ENCODE results near the gene KRTAP10-1.

The KRTAP10-1 gene

DNA sequence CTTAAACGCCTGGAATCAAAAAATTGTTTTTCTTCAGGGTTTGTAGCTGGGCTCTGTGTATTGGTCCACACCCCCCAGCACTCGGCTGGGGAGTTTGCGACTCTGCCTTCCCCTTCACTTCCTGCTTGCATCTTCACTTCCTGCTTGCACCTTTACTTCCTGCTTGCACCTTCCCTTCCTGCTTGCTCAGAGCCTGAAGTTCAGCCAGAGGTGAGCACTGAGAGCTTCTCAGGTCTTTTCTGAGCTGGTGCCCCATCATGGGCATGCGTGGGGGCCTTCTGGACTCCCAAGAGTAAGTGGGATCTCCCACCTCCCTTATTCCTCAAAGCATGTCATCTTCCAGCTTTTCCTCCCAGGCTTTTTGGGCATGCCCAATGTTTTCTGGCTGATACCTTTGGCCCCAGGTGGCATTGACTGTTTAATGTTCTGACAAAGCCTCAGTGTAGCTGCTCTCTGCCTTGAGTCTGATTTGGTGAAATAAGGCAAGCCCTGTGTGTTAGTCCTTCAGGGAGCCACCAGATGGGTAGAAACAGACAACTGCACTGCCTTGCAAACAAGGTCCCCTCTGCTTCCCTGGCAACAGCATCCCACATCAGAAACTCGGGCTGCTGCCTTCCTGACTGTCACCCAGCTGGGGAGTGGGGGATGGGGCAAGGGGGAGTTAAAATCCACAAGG, 7.8 kb upstream of the KRTAP10-1 start:
- TF ChIP-seq GATA2 (IDR thresholded peaks at IDR 0.05; ENCODE audit: low read depth, low read length) (no peak), GATA3 (IDR thresholded peaks at IDR 0.05; ENCODE audit: low read depth, low read length) (no peak)

DNA sequence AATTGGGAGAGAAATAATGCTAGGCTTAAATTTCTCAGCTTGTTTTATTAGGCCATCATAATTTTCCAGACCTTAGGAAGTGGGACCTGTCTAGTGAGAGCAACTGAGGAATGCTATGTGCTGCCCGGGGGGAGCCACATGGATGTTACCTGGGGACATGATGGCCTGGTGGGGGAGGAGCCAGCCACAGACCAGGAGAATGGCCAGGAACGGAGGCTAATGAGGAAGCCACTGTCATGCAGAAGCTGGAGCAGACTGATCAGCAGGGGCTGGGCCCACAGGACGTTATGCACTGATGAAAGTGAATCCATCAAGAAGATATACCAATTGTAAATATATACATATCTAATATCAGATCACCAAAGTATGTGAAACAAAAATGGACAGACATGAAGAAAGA, 4.6 kb upstream of the KRTAP10-1 start:
- no peak for TF ChIP-seq GATA3 (IDR thresholded peaks at IDR 0.05; ENCODE audit: low read depth, low read length)

DNA sequence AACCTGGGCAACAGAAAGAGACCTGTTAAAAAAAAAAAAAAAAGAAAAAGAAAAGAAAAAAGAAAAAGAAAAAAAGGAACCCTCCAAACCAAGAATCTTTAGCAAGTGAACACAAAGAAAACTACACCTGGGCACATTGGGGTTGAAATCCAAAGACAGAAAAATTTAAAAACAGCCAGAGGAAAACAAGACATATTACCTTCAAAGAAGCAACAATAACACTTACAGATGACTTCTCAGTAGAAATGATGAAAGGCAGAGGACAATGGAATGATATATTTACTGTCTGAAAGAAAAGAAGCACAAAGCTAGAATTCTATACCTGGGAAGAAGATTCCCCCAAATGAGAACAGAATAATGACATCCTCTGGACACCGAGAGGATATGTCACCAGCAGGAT, 2.7 kb upstream of the KRTAP10-1 start:
- no peak for TF ChIP-seq GATA2 (IDR thresholded peaks at IDR 0.05; ENCODE audit: low read depth, low read length)
- no peak for TF ChIP-seq GATA3 (IDR thresholded peaks at IDR 0.05; ENCODE audit: low read depth, low read length)

DNA sequence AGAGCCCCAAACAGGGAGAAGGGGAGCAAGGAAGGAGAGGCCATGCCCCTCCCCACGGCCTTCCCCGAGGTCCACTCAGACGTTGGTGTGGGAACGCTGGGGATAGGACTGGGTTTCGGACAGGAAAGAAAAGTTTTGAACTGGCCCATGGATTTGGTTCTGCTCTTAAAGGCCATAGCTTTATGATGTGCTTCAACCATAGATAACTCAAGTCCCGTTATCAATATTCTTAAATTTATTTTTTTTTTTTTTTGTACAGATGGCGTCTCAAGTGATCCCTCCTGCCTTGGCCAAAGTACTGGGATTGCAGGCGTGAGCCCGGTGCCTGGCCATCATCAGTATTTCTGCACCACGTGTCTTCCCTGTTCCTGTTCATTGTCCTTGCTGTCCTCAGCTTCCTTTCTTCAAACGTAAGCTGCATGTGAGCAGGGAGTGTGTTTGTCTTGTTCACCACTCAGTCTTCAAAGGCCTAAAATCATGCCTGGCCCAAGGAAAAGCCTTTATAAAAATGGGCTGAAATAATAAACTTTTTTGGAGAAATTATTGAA, 820 bp upstream of the KRTAP10-1 start:
- TF ChIP-seq GATA2 (IDR thresholded peaks at IDR 0.05; ENCODE audit: low read depth, low read length) (no peak), GATA3 (IDR thresholded peaks at IDR 0.05; ENCODE audit: low read depth, low read length) (no peak)

DNA sequence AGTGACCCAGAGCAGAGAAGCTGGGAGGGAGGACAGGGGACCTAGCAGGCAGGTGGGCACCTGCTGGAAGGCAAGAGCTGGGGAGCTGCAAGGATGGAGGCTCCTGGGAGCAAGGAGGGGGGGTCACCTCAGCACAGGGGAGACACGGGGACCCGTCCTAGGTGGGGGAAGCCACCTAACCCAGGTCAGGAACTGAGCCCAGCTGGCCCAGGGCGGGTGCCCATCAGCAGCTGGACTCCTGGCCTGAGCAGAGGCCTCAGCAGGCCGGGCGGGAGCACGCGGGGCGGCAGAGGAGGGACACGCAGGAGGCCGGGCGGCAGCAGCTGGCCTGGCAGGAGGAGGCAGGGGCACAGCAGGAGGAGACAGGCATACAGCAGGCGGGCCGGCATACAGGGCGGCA, 949 bp downstream of the KRTAP10-1 start:
- TF ChIP-seq GATA2 (IDR thresholded peaks at IDR 0.05; ENCODE audit: low read depth, low read length) (no peak), GATA3 (IDR thresholded peaks at IDR 0.05; ENCODE audit: low read depth, low read length) (no peak)

DNA sequence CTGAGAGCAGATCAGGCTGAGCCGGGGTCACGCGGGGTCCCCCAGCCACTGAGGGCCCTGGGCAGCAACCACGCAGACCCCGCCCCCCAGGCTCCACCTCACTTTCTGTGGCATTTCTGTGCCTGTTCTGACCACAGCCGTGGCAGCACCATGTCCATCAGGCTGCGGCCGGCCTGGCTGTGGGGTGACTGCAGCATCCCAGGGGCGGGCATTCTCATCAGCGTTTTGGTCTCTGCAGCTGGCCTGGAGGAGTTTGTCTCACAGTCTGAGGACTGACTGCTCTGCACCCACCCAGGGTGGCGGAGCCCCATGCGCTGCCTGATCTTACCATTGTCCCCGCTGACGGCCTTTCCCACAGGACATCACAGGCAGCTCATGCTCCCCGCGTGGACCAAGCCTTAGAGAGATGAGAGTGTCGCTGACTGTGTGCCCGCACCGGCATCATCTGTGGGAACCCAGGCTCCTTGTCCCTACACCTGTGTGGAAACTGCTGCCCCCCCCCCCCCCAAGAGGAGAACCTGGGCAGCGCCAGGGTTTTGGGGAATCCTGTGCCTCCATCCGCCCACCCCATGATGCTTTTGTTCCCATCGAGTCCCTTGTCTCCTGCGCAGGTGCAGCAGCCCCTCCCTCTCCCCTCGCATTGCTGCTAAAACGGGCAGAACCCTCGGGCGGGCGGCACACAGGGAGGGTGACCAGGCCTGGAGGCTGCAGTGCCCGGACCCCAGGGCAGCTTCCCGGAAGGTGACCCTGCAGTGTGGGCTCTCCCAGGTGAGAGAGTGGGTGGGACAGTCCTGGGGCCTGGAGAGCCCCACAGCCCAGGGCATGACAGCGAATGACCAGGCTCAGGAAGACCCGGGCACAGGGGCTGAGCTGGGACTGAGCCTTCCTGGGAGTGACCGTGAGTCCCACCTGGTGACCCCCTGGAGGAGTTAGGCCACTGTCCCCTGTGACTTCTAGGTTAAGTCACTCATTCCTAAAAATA, 1.8 kb downstream of the KRTAP10-1 start:
- no peak for TF ChIP-seq GATA2 (IDR thresholded peaks at IDR 0.05; ENCODE audit: low read depth, low read length)

DNA sequence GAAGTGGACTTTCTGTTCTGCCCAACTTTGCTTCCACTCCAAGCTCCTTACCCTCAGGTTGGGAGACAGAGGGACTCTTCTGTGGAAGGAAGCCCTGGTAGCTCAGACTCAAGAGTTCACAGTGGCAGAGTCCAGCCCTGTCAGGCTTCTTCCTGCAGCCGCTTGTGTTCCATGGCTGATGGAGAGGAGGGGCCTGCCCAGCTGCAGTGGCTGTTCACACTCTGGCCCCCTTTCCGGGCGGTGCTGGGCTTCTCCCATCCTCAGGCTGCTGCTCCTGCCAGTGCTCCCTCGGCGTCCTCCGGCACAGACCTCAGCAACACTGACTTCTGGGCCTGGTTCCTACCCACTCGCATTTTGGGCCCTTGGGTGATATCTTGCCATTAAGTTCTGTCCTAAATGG, 4.0 kb downstream of the KRTAP10-1 start:
- TF ChIP-seq GATA2 (IDR thresholded peaks at IDR 0.05; ENCODE audit: low read depth, low read length): no peak
- TF ChIP-seq GATA3 (IDR thresholded peaks at IDR 0.05; ENCODE audit: low read depth, low read length): no peak

DNA sequence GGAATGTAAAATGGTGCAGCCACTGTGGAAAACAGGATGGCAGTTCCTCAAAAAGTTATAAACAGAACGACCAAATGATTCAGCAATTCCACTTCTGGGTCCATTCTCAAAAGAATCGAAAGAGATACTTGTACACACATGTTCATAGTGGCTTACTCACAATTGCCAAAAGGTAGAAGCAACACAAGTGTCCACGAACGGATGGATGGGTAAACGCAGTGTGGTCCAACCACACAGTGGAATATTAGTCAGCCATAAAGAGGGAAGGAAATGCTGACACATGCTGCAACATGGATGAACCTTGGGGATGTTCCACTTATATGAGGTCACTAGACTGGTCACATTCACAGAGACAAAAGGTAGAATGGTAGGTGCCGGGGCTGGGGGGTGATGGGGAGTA, 5.3 kb downstream of the KRTAP10-1 start:
- TF ChIP-seq GATA2 (IDR thresholded peaks at IDR 0.05; ENCODE audit: low read depth, low read length): no peak
- TF ChIP-seq GATA3 (IDR thresholded peaks at IDR 0.05; ENCODE audit: low read depth, low read length): no peak

DNA sequence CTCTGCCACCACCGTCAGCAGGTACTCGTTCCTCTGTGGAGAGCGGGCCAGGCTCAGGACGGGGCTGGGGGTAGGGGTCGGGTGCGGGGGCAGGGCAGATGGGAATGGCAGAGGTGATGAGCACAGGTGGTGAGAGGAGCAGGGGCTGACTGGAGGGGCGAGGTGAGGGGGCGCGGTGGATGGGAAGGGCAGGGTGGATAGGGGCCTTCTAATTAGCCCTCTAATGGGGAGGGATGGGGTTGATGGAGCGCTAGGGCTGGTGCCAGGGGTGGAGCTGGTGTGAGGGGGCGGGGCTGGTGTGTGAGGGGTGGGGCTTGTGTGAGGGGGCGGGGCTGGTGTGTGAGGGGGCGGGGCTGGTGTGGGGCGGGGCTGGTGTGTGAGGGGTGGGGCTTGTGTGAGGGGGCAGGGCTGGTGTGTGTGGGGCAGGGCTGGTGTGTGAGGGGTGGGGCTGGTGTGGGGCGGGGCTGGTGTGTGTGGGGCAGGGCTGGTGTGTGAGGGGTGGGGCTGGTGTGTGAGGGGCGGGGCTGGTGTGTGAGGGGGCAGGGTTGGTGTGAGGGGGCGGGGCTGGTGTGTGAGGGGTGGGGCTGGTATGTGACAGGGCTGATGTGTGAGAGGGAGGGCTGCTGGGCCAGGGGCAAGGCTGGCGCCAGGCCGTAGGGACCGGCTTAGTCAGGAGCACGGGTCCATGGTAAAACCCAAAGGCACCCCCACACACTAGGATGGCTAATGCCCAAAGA, 5.9 kb downstream of the KRTAP10-1 start:
- TF ChIP-seq GATA3 (IDR thresholded peaks at IDR 0.05; ENCODE audit: low read depth, low read length) (no peak), GATA2 (IDR thresholded peaks at IDR 0.05; ENCODE audit: low read depth, low read length) (no peak)

DNA sequence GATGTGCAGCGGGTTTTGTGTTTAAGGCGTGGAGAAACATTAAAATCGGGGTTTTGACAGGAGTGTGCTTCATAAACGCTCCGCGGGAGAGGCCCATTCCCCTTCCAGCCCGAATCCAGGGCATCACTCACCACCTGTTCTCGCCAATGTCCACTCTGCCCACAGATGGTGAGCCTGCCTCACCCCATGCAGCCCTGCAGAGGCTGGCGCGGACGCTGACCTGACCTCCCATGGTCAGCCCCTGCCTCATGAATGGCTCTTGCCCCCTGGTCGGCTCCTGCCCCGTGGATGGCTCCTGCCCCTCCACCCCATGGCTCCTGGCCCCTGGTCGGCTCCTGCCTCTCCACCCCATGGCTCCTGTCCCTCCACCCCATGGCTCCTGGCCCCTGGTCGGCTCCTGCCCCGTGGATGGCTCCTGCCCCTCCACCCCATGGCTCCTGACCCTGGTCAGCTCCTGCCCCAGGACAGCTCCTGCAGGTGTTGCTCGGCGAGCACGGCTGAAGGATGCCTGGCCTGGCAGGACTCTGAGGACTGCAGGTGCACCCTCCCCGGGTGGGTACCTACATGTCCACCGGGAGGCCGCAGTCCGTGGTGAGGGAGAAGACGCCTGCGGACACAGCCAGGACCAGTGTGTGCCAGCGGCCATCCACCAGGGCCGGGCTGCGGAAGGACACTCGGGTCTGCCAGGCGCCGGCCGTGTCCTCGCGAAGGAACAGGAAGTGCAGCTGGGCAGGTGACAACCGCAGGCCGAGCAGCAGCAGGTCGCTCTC, 6.7 kb downstream of the KRTAP10-1 start:
- no peak for TF ChIP-seq GATA3 (IDR thresholded peaks at IDR 0.05; ENCODE audit: low read depth, low read length)
- no peak for TF ChIP-seq GATA2 (IDR thresholded peaks at IDR 0.05; ENCODE audit: low read depth, low read length)

DNA sequence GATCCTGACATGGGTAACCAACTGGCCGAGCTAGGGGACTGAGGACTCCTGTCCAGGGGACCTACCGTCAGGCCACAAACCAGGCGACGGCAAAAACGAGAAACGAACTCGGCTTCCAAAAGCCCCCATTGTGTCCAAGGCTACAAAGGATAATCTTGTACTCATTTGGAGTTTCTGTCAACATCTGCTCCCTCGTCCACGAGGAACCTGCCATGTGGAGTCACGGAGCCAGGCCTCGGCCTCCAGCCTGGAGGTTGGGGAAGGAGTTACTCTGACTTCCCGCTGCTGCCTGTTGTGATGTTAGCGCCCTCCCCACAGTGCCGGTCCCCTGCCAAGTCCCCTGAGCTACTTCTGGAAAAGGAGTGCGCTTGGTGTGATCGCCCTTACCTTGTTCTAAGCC, 7.3 kb downstream of the KRTAP10-1 start:
- TF ChIP-seq GATA2 (IDR thresholded peaks at IDR 0.05; ENCODE audit: low read depth, low read length): no peak
- TF ChIP-seq GATA3 (IDR thresholded peaks at IDR 0.05; ENCODE audit: low read depth, low read length): no peak

DNA sequence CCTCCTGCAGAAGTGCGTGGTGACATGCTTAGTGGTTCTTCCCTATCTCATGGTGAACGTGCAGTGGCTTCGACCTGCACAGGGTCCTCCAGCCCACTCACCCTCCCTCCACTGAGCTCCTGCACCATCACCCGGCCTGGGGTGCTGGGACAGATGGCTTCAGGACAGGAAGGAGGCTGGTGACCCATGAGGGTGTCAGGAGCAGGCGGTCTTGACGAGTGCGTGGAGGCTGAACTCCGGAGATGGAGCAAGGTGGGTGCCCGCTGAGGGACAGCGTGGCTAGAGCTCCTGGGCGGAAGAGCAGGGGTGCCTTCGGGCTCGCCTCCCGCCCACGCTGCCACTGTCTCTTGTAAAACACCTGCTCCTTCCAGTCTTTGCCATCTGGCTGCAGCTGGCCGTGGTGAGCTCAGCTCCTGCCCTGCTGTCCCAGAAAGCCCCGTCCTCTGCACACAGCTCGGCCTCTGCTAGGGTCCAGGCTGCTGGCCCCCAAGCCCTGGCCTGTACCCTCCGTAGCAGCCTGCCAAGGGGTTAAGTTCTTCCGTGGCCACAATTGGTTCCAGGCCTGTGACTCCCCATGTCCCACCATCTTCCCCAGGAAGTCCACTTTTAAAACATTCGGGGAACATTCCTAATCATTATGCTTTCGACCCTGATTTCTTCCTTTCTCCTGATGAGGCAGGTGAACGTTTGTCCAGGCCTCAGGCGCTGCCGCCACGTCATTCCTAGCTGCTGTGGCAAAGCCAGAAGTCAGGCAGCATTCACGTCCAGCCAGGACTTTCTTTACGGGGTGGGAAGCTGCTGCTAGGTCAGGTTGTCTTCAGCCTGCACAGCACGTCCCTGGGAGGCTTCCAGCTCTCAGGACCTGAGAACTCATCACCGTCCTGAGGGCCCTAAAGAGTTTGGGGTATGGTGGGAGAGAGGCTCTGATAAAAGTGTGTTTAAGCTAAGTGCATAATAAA, 8.1 kb downstream of the KRTAP10-1 start:
- TF ChIP-seq GATA3 (IDR thresholded peaks at IDR 0.05; ENCODE audit: low read depth, low read length) (no peak), GATA2 (IDR thresholded peaks at IDR 0.05; ENCODE audit: low read depth, low read length) (no peak)
